Measurements from ENCODE around the gene SETD3.

DNA sequence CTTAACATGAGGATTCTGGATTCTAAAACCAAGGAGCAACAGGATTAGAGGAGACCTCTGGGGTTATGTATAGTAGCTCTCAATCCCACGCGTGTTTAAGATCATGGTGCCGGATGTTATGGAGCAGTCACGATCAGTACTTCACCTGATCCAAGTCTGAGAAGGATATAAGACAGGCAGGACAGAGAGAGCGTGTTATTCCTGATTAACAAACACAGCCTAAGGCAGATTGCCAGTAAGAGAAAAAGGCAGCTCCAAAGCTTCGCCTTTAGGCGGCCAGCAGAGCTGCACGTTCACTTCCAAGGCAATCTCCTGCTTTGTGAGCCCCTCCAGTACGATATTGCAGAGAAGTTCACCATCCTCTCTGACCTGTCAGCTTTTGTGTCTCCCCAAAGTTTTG is 5.5 kb downstream of the SETD3 start:
- no peak for TF ChIP-seq CTCF (IDR thresholded peaks at IDR 0.05)
- TF ChIP-seq POLR2A (IDR thresholded peaks at IDR 0.05) = no peak
